Measurements from ENCODE around the gene RNF32.

DNA sequence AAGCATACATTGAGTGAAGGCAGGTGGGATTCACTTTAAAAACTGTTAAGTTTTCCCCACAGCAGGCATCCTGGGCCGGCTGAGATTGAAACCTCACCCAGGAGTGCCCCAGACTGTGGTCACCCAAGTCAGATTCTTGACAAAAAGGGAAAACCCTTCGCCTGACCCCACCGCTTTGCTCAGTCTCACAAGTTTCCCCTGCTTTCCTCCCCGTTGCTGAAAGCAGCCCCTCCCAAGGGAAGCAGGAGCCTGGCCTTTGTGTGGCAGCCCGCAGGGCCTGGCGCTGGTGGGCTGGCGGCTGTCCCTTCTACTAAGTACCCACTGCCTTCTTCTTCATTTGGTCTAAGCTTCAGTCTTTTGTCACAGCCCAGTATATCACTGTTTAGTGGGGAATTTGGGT lies 16.0 kb downstream of the RNF32 start:
- TF ChIP-seq POLR2AphosphoS5 (IDR thresholded peaks at IDR 0.05; ENCODE audit: low read depth, low read length) = no peak
- no peak for TF ChIP-seq FOXP2 (optimal IDR thresholded peaks at IDR 0.05; ENCODE audit: borderline replicate concordance, extremely low read depth, extremely low read length, insufficient read depth)

Data from PFSK-1 (cell line).